ENCODE results near the gene ELMOD3. TPM values are rescaled to one million over a fixed set of nuclear protein-coding genes. Genes with fewer than 3 reads are reported as not detected.
"Not testable (repeated sequence)": the region's sequence is repeated elsewhere in the genome, so short reads cannot be mapped to it uniquely, and the experiment has no call there.

Gene ELMOD3
- total RNA-seq, result 8.3 and 17.9 TPM in 2 replicates

GRCh38 chr2:85354286-85355072 is at the start of gene ELMOD3, which contains the start of gene RETSAT:
Gene ELMOD3, plus strand, starts transcription at chr2:85354769. Its CDS starts 2,430 bp downstream, at chr2:85357199.
Gene RETSAT, minus strand, starts transcription at chr2:85354528. Its CDS starts 21 bp downstream, at chr2:85354507.
- peak; percentile 98 for DNase-seq (ENCODE audit: low read depth, low spot score)

GRCh38 chr2:85307527-85307897 is 47.1 kb upstream of the ELMOD3 start:
- DNase-seq (ENCODE audit: low read depth, low spot score), result no peak

- no peak for DNase-seq (ENCODE audit: low read depth, low spot score)
Observed at GRCh38 chr2:85308201-85308600, 46.4 kb upstream of the ELMOD3 start.

- DNase-seq (ENCODE audit: low read depth, low spot score), result no peak
Observed at GRCh38 chr2:85308896-85309555, 45.5 kb upstream of the ELMOD3 start.

GRCh38 chr2:85309699-85310321 is 44.8 kb upstream of the ELMOD3 start:
- DNase-seq (ENCODE audit: low read depth, low spot score), result no peak

GRCh38 chr2:85310330-85310729 is 44.2 kb upstream of the ELMOD3 start:
- DNase-seq (ENCODE audit: low read depth, low spot score), result no peak

- no peak for DNase-seq (ENCODE audit: low read depth, low spot score)
Observed at GRCh38 chr2:85312404-85312803, 42.2 kb upstream of the ELMOD3 start.

GRCh38 chr2:85314884-85315242 is 39.7 kb upstream of the ELMOD3 start:
- DNase-seq (ENCODE audit: low read depth, low spot score), result no peak

- DNase-seq (ENCODE audit: low read depth, low spot score), result not testable (repeated sequence)
Observed at GRCh38 chr2:85315921-85316320, 38.6 kb upstream of the ELMOD3 start.

- no peak for DNase-seq (ENCODE audit: low read depth, low spot score)
Observed at GRCh38 chr2:85318222-85319074, 36.1 kb upstream of the ELMOD3 start.

GRCh38 chr2:85319796-85320195 is 34.8 kb upstream of the ELMOD3 start:
- DNase-seq (ENCODE audit: low read depth, low spot score), result no peak

GRCh38 chr2:85323351-85323987 is 31.1 kb upstream of the ELMOD3 start:
- no peak for DNase-seq (ENCODE audit: low read depth, low spot score)

GRCh38 chr2:85323988-85324367 is 30.6 kb upstream of the ELMOD3 start:
- DNase-seq (ENCODE audit: low read depth, low spot score), result not testable (repeated sequence)

GRCh38 chr2:85324639-85325465 is 29.7 kb upstream of the ELMOD3 start:
- DNase-seq (ENCODE audit: low read depth, low spot score), result no peak

GRCh38 chr2:85325466-85325811 is 29.1 kb upstream of the ELMOD3 start:
- DNase-seq (ENCODE audit: low read depth, low spot score), result no peak

GRCh38 chr2:85326406-85327159 is 28.0 kb upstream of the ELMOD3 start:
- DNase-seq (ENCODE audit: low read depth, low spot score), result no peak

GRCh38 chr2:85327160-85327821 is 27.3 kb upstream of the ELMOD3 start:
- no peak for DNase-seq (ENCODE audit: low read depth, low spot score)

GRCh38 chr2:85327822-85328617 is 26.5 kb upstream of the ELMOD3 start, which contains the start of gene TGOLN2:
Gene TGOLN2, minus strand, starts transcription at chr2:85327989. Its CDS starts 27 bp downstream, at chr2:85327962.
- peak; percentile 62 for DNase-seq (ENCODE audit: low read depth, low spot score)
